Kidney (tissue), 14 donors: ENCODE measurements around the gene UCK1. TPM values are rescaled to one million over a fixed set of nuclear protein-coding genes. Genes with fewer than 3 reads are reported as not detected.

Experiments used
- DNase-seq, 5 donors: peaks; one replicate each; pipeline ENCODE4 v3.0.0-alpha.2; 2013 to 2020
- FAIRE-seq: peaks from 2 replicates; lab custom pipeline; 2012; peaks lifted over from hg19 to GRCh38; lab: Jason Lieb, UNC
- H3K27ac ChIP-seq, 2 donors: one replicate each; pipeline ENCODE4 v1.7.0; 2013; ENCODE audit warnings: low read depth in 2 of 2, low read length in 2 of 2, inconsistent platforms in 1 of 2
- H3K27me3 ChIP-seq: one replicate; pipeline ENCODE4 v1.7.1; 2013; ENCODE audit warnings: low read length, inconsistent platforms; ENCODE audit not compliant: control insufficient read depth, insufficient read depth
- H3K36me3 ChIP-seq, 3 donors: one replicate each; pipeline versions ENCODE4 v1.7.0 to v1.7.1; 2013; ENCODE audit warnings: low read length in 3 of 3, control low read depth in 1 of 3, inconsistent platforms in 1 of 3; ENCODE audit not compliant: insufficient read depth in 3 of 3, control insufficient read depth in 2 of 3
- H3K4me1 ChIP-seq, 3 donors: one replicate each; pipeline versions ENCODE4 v1.7.0 to v1.7.1; 2013; ENCODE audit warnings: low read length in 3 of 3, inconsistent platforms in 1 of 3, low read depth in 1 of 3; ENCODE audit not compliant: control insufficient read depth in 2 of 3, insufficient read depth in 2 of 3
- H3K4me3 ChIP-seq, 3 donors: one replicate each; pipeline versions ENCODE4 v1.7.0 to v1.8.1; 2013; ENCODE audit warnings: low read length in 3 of 3, control low read depth in 1 of 3, inconsistent platforms in 1 of 3
- H3K9ac ChIP-seq, 3 donors: one replicate each; pipeline versions ENCODE4 v1.7.0 to v1.7.1; 2013; ENCODE audit warnings: low read length in 3 of 3, control low read depth in 1 of 3, inconsistent platforms in 1 of 3
- H3K9me3 ChIP-seq, 3 donors: one replicate each; pipeline versions ENCODE4 v1.7.0 to v1.7.1; 2013; ENCODE audit warnings: low read length in 3 of 3, control low read depth in 1 of 3, inconsistent platforms in 1 of 3; ENCODE audit not compliant: control insufficient read depth in 2 of 3, insufficient read depth in 1 of 3
- intact Hi-C: fragments of 100-400 bp; cut with DNase I; formaldehyde crosslinking; loops from one replicate; pipeline ENCODE4 v1.11.1; 2022
- polyA plus RNA-seq: library from polyadenylated mRNA; stranded (reverse); fragments of 350-450 nt; fragmentation: Illumina TruSeq; extraction: RNeasy Lipid Tissue Mini Kit (QIAGEN cat#74804); gene quantifications from one replicate; pipeline ENCODE4 v1.2.3, GENCODE V29; 2014; ENCODE audit warnings: low read depth, low replicate concordance; ENCODE audit not compliant: insufficient read depth
- total RNA-seq: library from RNA; stranded (reverse); fragmentation: NEBNext Ultra II Directional; extraction: Animal tissue kit (Norgen Biotek cat#: 25700); gene quantifications from one replicate; pipeline ENCODE4 v1.2.1, GENCODE V29; 2021
- TF ChIP-seq, protein P1 (sequence below): IDR thresholded peaks from 3 replicates; pipeline ENCODE4 v1.5.1; 2012; ENCODE audit warnings: mild to moderate bottlenecking, moderate library complexity, borderline replicate concordance; ENCODE audit not compliant: insufficient read depth; ENCODE audit errors: extremely low read depth
- donor health status: control.
- donor health status: control.
- donor health status: control.
- donor health status: control.
- donor health status: control.
- donor health status: DM: yes; HTN: yes; CAD: no.
- donor health status: Normal renal cell carcinoma (clear cell type).

UCK1 gene
- total and polyA plus RNA-seq, 2 donors from 2014 or later: 31.3 to 34.6 TPM

DNA sequence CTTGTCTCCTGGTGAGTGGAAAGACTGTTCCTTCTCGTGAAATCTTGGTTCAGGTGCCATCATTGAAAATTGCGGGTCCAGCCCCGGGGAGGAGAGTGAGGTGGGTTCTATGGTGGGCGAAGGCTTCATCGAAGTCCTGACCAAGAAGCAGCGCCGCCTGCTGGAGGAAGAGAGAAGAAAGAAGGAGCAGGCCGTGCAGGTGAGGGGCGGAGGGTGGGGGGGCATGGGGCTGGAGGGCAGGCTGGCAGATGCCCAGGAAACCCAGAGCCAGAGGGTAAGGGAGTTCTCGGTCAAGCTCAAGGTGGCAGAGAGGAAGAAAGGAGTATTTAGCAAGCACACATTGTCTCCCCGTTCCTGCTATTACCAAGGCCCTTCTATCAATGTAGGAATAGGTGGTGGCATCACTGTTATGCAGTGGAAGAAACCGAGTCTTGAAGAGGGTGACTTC lies 52.6 kb downstream of the UCK1 start:
- Histone ChIP-seq H3K27me3 (no peaks in the 10 kb centered on the region), H3K27ac (no peak overlapping the region), H3K9me3 (no peaks in the 10 kb centered on the region), H3K4me1 (peaks cover 0 to 6% (median 0%) of the 10 kb centered on the region in 3 donors), H3K36me3 (peaks cover 11 to 73% (median 50%) of the 10 kb centered on the region in 3 donors), H3K9ac (no peak overlapping the region), H3K4me3 (no peak overlapping the region)
- intact Hi-C loops: no loop called here
- DNase-seq (peak; percentile 58 to 85 (median 69)), FAIRE-seq (no peak)
- TF ChIP-seq, protein P1, sequence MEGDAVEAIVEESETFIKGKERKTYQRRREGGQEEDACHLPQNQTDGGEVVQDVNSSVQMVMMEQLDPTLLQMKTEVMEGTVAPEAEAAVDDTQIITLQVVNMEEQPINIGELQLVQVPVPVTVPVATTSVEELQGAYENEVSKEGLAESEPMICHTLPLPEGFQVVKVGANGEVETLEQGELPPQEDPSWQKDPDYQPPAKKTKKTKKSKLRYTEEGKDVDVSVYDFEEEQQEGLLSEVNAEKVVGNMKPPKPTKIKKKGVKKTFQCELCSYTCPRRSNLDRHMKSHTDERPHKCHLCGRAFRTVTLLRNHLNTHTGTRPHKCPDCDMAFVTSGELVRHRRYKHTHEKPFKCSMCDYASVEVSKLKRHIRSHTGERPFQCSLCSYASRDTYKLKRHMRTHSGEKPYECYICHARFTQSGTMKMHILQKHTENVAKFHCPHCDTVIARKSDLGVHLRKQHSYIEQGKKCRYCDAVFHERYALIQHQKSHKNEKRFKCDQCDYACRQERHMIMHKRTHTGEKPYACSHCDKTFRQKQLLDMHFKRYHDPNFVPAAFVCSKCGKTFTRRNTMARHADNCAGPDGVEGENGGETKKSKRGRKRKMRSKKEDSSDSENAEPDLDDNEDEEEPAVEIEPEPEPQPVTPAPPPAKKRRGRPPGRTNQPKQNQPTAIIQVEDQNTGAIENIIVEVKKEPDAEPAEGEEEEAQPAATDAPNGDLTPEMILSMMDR: peak; percentile 47

DNA sequence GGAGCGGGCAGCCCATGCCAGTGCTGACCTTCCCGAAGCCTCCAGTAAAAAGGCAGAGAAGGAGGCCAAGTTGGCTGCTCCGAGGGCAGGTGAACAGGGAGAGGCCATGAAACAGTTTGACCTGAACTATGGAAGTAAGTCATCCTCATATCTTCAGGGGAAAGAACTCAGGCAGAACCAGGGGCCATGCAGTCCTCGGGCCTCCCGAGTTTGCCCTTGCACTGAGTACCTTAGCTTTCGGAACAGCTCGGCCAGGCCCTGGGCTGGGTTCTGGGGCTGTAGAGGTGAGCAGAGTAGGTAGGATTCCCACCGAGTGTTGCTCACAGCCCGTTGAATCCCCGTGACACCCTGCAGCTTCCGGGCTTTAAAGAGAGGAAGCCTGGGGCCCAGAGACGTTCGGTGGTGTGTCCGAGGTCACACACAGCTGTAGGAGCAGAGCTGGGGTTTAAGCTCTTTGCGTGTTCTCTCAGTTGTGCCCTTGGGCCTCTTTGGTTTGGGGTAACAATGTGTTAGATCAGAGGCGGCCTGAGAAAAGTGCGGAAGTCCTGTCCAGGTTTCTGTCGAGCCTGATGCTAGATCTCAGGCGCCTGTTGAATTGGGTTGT lies 53.1 kb downstream of the UCK1 start:
- Histone ChIP-seq H3K4me1 (peaks cover 0 to 8% (median 0%) of the 10 kb centered on the region in 3 donors), H3K9ac (no peak overlapping the region), H3K36me3 (peaks cover 13 to 73% (median 50%) of the 10 kb centered on the region in 3 donors), H3K4me3 (no peak overlapping the region), H3K27ac (no peak overlapping the region), H3K9me3 (no peaks in the 10 kb centered on the region), H3K27me3 (no peaks in the 10 kb centered on the region)
- DNase-seq: peak in 1 of 5 donors; percentile 42
- intact Hi-C loops: no loop called here
- FAIRE-seq: no peak
- TF ChIP-seq, protein P1: no peak

DNA sequence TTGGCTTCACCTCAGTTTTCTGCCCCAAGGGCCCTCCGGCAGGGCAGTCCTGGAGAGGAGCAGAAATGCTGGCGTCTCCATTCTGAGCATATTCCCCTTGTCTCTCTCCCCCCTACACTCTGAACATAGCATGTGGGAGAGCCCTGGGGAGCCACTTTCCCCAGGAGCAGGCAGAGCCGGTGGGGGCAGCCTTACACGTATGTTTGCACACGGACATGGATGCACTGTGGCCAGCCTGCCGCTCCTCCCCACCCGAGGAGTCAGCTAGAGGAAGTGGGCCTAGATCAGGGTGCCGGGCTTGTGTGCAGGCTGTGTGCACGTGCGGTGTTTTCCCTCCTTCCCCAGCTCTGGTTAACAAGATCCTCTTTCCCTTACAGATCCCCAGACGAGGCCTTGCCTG lies 53.7 kb downstream of the UCK1 start:
- Histone ChIP-seq H3K27ac (no peak overlapping the region), H3K9me3 (no peaks in the 10 kb centered on the region), H3K4me3 (no peak overlapping the region), H3K36me3 (peaks cover 15 to 69% (median 49%) of the 10 kb centered on the region in 3 donors), H3K27me3 (no peaks in the 10 kb centered on the region), H3K4me1 (peaks cover 0 to 8% (median 0%) of the 10 kb centered on the region in 3 donors), H3K9ac (no peak overlapping the region)
- intact Hi-C loops: no loop called here
- peak in 1 of 5 donors; percentile 71 for DNase-seq
- TF ChIP-seq, protein P1: no peak
- FAIRE-seq: no peak
